GM18861 (cell line): ENCODE data around the gene NDOR1.

Source experiments
- ATAC-seq: cut with Tn5 transposase; IDR thresholded peaks from one replicate; pipeline ENCODE4 v1.9.1; 2021; ENCODE audit not compliant: unreplicated experiment

NDOR1 gene

DNA sequence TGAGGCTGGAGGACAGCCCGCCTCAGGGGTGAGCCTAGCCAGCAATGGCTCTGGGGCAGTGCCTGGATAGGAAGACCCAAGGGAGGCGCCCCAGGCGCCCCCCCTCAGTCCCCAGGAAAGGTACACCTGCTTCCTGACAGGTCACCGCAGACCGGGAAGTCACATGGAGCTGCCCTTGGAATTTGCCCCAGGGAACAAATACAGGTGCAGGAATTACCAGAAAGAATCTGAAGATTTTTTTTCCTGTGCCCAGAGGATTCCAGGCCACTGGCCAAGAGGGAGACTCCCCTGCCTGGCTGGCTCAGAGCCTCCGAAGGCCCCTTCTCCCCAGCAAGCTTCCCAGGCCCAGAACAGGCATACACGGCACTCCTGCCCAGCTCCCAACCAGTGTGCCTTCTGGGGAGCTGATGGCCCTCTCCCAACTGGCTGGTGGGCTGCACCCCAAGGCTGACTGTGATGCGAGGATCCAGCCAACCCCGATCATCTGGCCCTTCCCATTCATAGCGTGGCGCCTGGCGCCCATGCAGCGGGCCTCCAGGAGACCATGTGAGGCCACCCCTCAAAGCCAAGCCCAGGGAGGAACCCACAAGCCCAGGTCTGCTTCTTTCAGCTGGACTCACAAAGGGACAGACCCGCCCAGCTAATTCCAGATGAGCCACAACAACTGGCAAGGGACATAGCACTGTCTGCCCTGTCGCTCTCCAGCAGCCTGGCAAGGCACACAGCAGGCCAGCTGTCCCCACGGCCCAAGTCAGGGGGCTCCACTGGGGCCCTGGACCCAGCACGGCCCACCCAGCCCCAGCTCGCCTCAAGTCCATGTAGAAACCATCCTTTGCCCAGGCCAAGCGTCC is 7.2 kb upstream of the NDOR1 start:
- no peak for ATAC-seq

DNA sequence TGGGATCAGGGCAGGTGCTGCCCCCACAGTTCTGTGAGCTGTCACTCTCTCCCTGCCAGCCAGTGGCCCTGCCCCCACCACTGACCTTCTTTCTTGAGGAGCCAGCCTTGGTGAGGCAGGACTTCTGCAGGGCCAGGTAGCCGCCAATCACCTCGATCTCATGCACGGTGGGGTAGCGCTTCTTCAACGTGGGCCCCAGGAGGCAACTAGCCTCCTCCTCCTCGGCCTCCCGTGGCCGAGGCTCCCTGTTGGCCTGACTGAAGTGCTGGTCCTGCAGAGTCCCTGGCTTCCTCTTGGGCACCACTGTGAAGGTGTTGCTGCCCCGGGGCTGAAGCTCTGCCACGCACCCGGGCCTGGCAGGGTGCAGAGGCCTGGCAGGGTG is 6.6 kb upstream of the NDOR1 start:
- no peak for ATAC-seq

DNA sequence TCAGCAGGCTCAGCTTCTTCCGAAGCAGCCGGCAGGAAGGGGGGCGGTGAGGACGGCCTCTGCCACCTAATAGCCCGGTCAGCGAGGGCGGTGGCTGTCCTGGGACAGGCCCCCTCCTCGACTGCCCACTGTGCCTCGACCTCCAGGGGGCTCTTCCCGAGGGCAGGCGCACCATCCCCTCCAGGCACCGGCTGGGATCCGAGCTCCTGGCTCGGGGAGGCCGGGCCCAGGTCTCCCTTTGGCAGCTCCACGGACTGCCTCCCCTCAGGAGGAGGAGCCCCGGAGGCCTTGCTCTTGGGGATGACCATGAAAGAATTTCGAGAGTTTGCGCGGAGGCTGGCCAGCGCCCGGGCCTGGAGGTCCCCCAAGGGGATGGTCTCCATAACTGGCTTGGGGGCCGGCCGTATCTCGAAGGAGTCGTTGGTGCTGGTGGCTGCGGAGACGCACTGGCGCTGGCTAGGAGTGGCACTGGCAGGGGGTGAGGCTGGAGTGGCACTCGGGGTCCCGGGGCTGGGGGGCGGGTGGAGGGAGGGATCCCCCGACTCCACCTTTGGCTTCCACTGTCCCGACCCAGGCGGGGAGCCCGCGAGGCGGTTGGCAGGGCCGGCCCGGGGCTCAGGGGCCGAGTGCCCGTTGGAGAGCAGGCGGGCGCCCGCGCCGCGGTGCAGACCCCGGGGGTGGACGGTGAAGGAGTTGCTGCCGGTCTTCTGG is 5.9 kb upstream of the NDOR1 start:
- no peak for ATAC-seq

DNA sequence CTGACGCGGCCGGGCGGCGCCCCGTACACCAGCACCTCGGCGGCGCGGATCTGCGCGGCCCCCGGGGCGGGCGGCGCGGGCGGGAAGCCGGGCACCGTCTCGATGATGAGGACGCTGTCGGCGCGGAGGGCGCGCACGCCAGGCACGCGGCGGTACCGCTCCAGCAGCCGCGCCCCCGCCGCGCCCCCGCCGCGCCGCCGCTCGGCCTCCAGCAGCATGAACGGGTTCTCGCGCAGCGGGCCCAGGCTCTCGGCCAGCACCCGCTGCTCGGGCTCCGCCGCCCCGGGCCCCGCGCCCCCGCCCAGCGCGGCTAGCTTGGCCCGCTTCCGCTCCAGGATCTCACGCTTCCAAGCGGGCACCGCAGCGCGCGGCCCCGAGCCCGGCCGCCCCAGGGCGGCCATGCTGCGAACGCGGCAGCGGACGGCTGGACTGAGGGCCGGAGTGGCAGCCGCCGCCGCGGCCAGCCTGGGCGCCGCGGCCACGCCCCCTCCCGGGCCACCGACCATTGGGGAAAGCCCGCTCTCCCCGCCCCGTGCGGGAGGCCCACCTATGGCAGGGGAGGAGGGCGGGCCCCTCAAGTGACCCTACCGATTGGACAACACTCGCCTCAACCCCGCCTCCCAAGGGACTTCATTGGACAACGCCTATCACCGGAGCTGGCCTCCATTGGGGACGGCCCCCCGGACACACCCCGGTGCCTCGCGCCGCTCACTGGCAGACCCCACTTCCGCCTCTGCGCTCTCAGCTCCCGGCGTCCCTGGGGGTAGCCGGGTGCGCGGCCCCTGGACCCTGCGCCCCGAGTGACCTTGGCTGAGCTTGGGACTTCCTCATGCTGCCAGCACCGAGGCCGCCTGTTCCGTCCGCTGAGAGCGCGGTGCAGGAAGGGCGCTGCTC is 4.9 kb upstream of the NDOR1 start, which contains the start of gene TPRN:
TPRN (minus strand) TSS at position 431 of the 894 bp plus-strand sequence; CDS start at position 401, 30 bp downstream.
- peak; percentile 76 for ATAC-seq

DNA sequence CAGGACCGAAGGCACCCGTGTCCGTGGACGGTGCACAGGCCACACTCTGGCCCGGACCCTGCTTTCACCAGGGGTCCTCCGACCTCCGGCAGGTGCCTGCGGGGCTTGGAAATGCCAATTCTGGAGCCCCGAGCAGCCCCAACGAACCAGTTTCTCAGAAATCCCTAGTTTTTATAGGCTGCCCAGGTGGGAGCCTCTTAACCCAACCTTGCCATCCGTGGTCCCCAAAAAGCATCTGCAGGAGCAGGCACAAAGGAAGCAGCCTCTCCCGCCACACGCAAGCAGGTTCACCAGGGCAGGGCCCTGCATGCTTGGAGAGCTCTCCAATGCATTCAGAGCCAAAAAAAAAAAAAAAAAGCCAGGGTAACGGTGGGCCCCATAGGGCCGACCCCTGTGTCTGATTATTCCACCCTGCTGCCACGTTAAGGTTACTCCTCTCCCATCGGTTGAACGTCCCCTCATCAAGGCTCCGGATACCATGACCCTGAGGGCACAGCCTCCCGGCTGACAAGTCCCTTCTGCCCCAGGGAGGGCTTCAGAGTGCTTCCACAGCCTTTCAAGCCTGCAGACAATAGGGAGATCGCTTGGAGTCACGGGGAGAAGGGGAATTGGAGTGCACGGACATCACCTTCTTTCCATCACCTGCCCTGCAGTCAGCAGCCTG is 4.2 kb upstream of the NDOR1 start:
- ATAC-seq: no peak

DNA sequence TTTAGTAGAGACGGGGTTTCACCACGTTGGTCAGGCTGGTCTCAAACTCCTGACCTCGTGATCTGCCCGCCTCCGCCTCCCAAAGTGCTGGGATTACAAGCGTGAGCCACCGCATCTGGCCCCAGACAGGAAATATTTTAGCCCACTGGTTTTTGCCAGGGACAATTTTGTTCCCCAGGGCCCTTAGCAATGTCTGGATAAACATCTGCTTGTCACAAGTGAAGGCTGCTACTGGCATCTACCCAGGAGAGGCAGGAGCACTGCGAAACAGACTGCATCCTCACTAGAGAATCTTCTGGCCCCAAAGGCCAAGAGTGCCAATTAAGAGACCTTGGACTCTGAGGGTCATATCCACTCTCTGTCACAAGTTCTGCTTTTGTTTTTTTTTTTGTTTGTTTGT is 2.5 kb upstream of the NDOR1 start:
- ATAC-seq: no peak

DNA sequence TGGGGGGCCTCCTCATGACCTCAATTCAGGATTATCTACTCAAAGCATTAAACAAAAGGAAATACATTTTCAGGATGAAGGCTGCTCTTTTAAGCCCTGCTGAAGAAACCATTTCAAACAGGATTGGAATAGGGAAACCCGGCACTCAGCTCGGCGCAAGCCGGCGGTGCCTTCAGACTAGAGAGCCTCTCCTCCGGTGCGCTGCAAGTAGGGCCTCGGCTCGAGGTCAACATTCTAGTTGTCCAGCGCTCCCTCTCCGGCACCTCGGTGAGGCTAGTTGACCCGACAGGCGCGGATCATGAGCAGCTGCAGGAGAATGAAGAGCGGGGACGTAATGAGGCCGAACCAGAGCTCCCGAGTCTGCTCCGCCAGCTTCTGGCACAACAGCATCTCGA is 772 bp upstream of the NDOR1 start:
- no peak for ATAC-seq

DNA sequence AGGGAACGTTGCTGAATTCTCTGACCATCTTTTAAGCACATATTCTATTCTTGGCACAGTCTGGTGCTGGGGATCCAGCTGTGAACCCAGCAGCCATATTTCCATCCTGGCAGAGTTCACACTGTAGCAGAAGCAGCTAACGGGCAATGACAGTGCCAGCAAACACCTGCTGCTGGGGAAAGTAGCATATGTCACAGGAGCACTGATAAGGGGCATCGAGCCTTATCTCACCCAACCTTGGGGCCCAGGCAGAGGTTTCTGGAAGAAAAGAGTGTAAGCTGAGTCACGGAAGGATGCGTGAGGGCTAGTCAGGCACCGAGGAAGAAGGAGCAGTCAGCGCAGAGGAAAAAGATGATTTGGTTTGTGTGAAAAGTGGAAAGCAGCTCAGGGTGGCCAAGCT is 1.1 kb downstream of the NDOR1 start:
- ATAC-seq: no peak

DNA sequence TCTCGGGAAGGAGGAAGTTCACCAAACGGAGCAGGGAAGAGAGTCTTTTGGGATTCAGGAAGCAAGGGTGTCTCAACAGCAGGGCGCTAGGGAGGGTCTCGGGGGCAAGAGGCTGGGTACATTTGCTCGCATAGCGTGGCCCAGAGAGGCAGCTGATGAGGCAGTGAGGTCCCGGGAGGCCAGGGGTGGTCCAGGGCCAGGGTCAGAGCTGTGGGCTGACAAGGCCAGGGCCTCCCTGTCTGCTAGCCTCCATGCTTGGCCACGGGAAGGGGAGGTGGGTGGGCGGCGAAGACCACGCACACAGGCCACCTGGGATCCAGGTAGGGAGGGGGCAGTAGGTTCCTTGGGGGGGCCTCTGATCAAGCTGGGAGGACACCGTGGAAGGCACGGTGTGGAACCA is 6.0 kb downstream of the NDOR1 start:
- no peak for ATAC-seq

DNA sequence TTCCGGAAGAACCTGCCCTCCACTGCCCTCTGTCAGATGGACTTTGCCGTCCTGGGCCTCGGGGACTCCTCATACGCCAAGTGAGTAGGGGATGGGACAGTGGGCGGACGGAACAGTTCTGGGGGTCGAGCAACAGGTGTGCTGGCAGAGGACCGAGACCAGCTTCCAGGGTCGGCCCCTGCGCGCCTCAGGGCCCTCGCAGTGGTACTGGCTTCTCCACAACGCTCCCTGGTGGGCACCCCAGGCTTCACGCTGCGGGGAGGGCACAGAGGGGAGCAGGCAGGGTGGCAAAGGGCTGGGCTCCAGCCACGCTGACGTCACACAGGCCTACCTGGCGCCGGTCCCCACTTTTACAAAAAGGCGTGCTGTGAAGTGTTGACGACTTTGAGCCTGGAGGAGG is 7.0 kb downstream of the NDOR1 start:
- no peak for ATAC-seq

DNA sequence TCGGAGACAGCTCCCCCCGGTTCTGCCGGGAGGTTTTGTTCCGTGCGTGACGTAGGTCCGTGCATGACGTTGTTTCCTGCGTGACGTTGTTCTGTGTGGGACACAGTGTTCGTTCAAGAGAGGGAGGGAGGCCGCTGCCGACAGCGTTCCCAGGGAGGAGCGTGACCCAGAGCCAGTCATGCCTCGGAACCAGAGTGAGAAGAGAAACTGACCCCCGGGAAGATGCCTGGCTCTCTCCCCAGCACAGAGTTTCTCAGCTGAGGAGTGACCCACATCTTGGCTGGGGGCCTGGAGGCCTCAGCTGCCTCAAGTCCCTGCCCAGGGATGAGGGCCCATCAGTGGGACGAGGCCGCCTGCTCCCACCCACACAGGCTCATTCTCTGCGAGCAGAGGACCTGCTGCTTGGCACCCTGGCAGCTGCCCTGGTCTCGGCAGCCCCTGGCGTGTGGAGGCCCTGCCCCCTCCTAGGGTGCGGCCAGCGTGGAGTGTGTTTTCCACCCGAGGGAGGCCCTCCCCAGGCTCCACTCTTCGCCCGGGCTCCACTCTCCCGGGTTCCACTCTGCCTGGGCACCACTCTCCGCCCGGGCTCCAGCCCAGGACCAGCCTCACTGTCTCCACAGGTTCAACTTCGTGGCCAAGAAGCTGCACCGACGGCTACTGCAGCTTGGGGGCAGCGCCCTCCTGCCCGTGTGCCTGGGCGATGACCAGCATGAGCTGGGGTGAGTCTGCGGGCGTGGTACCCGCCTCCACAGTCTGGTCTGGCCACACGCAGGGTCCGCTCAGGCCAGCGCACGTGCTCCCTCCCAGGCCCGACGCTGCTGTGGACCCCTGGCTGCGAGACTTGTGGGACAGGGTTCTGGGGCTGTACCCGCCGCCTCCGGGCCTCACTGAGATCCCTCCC is 7.9 kb downstream of the NDOR1 start:
- ATAC-seq: no peak

DNA sequence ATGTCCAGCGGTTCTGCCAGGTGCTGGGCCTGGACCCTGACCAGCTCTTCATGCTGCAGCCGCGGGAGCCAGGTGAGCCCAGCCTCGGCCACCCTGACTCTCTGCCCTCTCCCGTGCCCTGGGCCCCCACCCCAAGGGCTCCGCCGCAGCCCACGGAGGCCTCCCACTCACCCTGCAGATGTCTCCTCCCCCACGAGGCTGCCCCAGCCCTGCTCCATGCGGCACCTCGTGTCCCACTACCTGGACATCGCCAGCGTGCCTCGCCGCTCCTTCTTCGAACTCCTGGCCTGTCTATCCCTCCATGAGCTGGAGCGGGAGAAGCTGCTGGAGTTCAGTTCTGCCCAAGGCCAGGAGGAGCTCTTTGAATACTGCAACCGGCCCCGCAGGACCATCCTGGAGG is 9.1 kb downstream of the NDOR1 start:
- no peak for ATAC-seq

DNA sequence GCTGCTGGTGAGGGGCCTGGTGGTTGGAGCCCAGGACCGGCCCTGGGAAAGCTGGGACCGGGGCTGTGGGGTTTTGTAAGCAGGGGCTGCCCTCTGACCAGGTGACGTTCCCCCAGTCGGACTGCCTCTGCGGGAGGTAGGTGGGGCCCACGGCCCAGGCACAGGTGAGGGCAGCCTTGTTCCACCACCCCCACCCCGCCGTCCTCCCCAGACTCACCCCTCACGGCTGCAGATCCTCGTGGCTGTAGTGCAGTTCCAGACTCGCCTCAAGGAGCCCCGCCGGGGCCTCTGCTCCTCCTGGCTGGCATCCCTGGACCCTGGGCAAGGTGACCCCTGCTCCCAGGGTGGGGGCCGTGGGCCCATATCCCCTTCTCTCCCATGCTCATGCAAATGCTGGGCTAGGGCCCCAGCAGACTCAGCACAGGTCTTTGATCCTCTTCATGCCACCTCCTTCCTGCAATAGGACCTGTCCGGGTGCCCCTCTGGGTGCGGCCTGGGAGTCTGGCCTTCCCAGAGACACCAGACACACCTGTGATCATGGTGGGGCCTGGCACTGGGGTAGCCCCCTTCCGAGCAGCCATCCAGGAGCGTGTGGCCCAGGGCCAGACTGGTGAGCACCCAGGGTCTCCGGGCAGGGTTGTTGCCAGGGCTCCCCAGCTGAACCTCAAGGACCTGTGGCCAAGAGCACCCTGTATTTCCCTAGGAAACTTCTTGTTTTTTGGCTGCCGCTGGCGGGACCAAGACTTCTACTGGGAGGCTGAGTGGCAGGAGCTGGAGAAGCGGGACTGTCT is 9.9 kb downstream of the NDOR1 start:
- ATAC-seq: no peak

DNA sequence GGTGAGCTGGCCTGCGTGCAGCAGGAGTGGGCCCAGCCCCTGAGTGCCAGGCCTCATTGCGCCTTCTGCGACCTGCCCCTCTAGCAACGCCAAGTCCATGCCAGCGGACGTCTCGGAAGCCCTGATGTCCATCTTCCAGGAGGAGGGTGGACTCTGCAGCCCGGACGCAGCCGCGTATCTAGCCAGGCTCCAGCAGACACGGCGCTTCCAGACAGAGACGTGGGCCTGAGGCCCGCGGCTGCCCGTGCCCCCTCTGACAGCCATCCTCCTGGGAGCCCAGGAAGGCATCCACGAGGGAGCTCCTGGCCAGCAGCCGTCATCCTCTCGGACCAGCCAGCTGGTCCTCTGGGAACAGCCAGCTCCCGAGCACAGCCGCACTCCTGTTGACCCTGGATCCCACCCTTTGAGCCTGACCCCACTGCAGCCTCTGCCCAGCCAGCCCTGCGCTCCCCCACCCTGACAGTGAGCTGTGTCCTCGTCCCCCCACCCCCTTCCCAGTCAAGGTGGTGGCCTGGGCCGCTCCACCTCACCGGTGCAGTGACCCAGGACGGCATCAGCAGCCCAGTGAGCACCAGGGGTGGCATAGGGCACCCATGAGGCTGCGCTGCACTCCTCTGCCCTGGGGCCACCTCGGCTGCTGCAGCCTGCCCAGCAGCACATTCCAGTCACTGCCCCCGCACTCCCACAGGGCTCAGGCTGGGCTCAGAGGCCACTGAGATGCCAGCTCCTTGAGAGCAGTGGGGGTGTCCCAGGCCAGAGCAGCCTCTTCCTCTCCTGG is 10.9 kb downstream of the NDOR1 start:
- ATAC-seq: no peak

DNA sequence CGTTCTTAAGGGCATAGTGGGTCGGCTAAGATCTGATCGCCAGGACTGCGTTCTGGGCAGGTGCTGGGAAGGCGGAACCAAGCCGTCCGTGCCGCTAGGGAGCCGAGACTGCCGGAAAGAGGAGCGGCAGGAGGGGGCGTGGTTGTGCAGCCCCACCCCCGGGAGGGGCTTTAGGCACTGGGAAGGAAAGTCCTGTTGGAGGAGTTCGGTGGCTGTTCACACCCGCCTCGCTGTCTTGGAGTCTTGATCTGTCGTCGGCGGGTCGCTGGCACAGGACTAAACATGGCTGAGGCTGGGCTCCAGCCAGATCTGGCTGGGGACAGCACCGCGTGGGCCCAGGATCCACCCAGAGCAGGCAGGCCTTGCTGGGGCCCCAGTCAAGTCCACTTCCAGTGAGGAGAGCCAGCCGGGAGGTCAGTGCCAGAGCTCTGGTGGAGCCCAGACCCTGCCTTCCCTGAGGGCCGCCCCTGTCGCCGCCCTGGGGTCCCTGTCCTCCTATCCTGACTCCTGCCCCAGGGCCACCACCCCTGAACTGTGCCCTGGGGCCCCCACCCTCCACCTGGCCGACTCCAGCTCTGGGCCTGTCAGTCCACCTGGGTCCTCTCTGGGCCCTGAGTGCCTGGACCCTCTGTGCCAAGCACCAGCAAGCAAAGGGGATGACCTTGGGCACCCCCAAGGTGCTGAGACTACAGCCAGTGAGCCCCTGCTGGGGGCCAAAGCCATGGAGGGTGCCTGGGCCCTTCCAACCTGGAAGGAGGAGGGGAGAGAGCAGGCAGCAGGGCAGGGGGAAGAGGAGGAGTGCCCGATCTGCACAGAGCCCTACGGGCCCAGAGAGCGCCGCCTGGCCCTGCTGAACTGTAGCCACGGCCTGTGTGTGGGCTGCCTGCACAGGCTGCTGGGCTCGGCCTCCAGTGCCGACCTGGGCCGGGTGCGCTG is 12.0 kb downstream of the NDOR1 start:
- ATAC-seq: no peak

DNA sequence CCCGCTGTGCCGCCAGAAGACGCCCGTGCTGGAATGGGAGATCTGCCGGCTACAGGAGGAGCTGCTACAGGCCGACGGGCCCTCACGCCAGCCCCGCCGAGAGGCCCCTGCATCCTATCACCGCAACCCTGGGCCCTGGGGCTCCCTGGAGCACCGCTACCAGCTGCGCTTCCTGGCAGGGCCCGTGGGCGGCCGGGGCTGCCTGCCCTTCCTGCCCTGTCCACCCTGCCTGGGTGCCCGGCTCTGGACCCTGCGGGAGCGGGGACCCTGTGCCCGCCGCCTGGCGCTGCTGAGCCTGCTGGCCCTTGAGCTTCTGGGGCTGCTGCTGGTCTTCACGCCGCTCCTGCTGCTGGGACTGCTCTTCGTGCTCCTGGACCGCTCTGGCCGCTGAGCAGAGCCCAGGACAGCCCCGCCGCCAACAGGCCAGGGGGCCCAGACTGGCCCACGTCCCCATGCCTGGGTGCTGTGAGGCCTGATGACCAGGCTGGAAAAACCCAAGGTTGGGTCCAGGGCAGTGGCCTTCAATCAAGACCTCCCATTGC is 12.8 kb downstream of the NDOR1 start:
- ATAC-seq: no peak

DNA sequence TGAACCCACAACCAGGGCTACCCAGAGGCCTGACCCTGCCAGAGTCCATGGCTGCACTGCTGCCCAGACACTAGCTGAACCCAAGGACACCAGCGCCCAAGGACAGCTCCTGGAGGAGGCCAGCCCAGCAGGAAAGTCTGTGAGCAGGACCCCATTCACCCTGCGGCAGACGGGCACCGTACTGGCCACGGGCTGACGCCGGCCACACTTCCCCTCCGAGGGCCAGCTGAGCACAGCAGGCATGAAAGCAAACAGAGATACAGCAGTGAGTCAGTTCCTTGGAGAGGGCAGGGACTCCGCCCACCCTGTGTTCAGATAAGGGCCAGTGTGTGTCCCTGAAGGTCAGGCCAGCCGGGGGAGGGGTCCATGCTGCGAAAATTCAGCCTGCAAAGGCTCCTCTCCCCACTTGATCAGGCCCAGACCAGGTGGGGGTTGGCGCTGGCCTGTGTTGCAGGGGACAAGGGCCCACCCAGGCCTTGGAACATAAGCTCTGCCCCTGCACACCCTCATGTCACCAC is 13.3 kb downstream of the NDOR1 start:
- no peak for ATAC-seq
